Cerebellar nuclear complex (tissue), 1 donor: ENCODE results near the gene SNCB.
"Not testable (repeated sequence)": the region's sequence is repeated elsewhere in the genome, so short reads cannot be mapped to it uniquely, and the experiment has no call there.

Experiments
- DNase-seq, 2 experiments: peaks; one replicate each; lab custom pipeline; 2025; lab: John Stamatoyannopoulos, UW

Gene SNCB

DNA sequence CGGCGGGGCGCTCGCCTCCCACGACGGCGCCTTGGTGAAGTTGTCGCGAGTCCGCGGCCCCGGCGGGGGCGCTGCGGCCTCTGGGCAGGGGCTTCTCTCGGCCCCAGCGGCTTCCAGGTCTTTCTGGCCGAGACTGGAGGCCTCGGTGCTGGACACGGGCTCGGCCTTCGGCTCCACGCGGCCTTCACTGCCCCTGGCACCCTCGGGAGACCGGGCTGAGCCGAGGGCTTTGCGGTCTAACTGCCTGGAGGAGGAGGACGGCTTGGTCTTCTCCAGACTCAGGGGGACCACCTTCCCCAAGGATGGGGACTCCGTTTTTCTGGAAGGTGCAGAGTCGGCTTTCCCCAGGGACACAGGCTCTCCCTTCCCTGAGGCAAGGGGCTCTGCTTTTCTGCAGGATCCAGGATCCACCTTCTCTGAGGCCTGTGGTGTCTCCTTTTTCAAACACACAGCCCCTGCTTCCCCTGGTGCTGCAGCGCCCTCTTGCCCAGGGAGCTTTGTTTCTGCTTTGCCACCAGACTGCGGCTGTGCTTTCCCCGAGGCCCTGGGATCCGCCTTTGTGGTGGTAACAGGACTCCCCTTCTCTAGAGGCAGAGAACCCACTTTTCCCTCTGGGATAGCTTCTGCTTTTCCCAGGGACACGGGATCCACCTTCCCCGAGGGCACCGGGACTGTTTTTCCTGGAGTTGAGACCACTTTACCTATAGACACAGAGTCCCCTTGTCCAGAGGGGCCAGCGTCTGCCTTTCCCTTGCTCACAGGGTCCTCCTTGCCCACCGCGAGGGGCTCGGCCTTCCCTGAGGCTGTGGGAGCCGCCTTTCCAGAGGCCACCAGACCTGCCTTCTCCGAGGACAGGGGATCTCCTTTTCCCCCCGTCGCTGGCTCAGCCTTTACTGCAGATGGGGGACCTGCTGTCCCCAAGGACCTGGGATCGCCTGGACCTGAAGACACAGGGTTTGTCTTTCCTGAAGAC, 32.6 kb downstream of the SNCB start:
- DNase-seq: no peak

DNA sequence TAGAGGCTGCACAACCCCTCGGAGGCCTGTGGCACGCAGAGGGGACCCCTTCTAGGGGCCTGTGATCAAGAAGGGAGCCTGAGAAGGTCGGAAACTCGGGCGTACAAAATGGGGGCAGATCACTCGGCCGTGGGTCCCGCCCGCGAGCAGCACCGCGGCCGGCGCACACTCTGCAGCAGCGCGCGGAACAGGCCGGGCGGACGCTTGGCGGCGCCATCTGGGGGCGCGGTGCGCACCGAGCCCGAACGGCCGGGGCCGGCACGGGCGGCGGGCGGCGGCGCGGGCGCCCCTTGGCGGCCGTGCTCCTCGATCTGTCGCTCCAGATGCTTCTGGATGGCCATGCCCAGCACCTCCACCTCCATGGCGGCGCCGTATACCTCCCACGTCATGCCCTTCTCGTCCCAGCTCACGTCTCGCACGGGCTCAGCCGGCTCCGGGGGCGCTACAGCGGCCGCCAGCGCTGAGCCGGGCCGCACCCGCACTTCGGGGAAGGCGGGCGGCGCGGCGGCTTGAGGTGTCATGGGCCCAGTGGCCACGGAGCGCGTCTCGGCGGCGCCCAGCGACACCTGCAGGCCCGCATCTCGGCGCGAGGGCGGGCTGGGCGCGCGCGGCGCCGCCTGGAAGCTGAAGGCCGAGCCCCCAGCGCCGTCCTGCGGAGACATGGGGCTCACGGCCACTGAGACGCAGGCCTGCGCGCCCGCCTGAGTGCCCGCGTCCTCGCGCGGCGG, 33.5 kb downstream of the SNCB start:
- no peak for DNase-seq

DNA sequence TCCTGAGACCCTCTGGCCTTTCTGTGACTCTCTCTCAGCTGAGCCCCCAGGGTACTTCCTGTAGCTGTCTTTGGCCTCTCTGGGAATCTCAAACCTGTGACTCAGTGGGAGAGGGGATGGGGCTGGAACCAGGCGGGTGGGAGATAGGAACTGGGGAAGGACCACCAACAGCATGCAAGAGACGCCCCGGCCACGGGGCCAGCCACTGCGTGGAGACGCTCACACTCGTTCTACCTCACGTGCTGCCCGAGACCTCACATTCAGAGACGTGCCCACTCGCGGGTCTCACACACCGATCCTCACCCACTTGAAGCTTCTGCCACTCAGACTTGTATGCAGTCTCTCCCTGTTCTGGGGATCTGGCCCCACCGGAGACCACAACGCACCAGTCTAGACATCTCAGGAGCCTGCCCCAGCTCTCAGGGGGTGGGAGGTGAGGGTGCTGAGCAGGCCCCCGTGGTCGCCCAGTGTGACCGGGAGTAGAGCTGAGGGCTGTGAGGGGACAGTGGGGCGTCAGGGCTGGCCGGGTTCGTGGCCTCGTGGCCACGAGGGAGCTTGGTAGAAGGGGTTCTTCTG, 34.2 kb downstream of the SNCB start:
- DNase-seq: no peak

DNA sequence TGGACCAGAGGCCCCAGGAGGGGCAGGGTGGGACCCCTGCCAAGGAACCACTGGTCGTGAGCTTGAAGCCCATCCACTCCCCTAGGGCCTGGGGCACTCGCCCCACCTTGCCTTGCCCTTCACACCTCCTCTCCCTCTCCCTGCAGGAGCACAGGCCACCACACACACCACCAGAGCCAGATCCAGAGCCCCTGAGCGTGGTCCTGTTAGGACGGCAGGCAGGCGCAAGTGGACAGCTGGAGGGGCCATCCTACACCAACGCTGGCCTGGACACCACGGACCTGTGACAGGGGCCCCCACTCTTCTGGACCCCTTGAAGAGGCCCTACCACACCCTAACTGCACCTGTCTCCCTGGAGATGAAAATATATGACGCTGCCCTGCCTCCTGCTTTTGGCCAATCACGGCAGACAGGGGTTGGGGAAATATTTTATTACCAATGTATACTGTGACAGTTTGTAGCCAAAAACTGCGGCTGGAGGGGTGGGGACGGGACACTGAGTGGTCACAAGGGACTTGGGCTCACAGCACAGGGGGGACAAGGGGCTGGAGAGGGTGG, 34.9 kb downstream of the SNCB start:
- no peak for DNase-seq

DNA sequence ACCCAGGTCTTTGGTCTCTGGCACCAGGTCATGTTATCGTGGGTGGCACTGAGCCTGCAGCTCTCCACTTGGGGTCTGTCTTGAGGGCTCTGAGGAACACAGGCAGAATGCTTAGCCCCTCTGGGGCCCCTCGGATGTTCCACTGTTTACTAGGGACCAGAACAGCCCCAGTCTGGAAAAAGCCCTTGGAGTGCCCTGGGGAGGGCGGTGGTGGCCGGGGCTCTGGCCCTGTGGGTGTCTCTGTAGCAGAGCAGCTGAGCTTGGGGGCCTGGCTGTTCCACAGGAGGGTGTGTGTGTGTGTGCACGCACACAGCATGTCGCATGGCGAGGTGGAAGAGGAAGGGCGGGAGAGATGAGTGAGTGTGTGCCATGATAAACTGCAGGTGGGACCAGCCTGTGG, 35.8 kb downstream of the SNCB start:
- no peak for DNase-seq

DNA sequence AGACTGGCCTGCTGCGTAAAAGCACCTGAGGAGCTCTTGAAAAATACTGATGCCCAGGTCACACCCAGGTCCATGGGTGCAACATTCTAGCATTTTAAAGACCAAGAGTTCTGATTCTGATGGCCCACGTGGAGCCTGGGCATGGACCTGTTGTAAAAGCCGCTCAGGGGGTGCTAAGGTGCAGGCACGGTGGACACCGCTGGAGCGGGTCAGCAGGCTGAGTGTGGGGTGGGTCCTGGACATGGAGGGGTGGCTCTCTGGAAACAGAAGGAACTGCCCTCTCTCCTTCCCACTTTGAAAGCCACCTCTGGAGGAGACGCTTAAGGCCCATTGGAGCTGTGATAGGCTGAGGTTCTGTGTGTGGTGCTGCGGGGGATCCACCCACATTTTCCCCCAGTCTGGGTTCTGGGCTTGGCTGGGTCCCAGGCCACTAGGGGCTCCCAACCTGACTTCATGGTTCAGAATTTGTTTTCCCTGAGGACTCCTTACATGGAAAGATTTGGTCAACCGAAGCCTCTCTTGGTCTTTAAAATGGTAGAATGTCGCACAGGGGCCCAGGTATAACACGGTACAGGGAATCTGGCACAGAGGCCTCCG, 37.0 kb downstream of the SNCB start:
- no peak for DNase-seq

DNA sequence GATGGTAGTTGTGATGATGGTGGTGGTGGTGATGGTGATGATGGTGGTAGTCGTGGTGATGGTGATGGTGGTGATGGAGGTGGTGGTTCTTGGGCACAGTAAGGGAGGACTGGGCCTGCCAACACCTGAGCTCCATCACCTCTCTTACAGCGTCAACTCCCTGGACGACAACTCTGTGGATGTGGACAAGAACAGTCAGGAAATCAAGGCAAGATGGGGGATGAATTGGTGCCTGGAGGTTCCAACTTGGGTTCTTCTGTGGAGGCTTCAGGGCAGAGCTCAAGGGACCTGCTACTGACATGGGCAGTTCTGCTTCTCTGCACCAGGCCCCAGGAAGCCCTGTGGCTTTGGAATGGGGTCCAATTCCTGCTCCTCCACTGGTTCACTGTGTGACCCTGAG, 37.8 kb downstream of the SNCB start:
- DNase-seq: no peak

DNA sequence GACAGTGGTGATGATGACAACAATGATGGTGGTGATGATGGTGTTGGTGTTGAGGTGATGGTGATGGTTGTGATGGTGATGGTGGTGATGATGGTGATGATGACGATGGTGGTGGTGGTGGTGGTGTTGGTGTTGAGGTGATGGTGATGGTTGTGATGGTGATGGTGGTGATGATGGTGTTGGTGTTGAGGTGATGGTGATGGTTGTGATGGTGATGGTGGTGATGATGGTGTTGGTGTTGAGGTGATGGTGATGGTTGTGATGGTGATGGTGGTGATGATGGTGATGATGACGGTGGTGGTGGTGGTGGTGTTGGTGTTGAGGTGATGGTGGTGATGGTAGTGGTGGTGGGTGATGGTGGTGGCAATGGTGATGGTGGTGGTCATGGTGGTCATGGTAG, 38.7 kb downstream of the SNCB start:
- DNase-seq: not testable (repeated sequence)

DNA sequence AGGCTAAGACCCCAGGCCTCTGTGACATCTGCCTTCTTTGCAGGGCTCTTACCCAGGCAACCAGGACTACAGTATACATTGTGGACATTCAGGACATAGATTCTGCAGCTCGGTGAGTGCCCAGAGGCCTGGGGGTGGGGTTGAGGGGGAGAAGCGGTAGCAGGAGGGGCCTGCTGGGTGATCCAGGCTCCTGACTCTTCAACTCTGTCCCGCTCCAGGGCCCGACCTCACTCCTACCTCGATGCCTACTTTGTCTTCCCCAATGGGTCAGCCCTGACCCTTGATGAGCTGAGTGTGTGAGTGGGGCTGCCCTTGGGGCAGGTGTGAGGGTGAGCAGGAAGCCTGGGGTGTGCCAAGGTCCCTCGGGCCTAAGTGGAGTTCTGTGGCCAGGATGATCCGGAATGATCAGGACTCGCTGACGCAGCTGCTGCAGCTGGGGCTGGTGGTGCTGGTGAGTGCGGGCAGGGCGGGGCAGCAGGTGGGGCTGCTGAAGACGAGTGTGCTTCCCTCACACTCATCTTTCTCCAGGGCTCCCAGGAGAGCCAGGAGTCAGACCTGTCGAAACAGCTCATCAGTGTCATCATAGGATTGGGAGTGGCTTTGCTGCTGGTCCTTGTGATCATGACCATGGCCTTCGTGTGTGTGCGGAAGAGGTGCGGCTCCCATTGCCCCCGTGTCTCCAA, 40.2 kb downstream of the SNCB start:
- no peak for DNase-seq

DNA sequence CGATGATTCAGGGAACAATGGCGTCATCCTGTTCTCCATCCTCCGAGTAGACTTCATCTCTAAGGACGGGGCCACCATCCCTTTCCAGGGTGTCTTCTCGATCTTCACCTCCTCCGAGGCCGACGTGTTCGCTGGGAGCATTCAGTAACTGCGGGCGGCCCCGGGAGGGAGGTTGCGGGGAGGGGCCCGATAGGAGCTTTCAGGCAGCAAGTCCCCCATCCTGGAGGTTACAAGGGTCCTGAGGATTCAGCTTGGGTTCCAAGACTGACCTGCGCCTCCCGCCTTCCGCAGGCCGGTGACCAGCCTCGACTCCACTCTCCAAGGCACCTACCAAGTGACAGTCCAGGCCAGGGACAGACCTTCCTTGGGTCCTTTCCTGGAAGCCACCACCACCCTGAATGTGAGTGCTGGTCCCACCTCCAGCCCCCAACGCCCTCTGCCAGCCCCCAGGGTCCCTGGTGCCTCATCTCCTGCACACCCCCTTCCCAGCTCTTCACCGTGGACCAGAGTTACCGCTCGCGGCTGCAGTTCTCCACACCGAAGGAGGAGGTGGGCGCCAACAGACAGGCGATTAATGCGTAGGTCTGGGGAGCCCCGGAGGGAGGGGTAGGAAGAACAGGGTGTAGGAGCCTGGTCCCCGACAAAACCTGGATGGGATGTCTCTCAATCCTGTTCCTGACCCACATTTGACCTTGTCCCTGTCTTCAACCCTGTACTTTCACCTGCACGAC, 41.1 kb downstream of the SNCB start:
- DNase-seq: no peak

DNA sequence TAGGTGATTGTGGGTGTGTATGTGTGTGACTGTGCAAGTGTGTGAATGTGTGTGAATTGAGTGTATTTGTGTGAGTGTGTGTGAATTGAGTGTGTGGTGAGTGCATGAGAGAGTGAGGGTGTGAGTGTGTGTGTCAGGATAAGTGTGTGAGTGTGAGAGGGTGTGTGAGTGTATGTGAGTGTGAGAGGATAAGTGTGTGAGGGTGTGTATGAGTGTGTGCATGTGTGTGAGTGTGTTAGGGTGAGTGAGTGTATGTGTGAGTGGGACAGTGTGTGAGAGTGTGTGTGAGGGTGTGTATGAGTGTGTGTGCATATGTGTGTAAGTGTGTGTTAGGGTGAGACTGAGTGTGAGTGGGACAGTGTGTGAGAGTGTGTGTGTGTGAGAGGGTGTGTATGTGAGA, 42.0 kb downstream of the SNCB start:
- DNase-seq: no peak

DNA sequence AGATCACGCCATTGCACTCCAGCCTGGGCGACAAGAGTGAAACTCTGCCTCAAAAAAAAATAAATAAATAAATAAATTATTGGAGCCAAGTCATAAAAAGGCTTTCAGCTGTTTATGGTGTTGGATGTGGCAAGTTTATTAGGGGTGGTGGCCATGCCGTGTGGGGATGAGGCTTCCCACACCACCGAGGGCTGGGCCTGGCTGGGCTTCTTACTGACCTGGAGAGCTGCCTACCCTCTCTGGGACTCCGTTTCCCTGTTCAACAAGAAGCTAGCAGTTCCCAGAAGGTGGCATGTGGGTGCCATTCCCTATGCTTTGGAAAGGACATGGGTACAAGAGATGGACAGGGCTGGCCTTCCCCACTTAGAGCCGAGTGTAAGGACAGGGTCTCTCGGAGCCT, 42.9 kb downstream of the SNCB start:
- no peak for DNase-seq

DNA sequence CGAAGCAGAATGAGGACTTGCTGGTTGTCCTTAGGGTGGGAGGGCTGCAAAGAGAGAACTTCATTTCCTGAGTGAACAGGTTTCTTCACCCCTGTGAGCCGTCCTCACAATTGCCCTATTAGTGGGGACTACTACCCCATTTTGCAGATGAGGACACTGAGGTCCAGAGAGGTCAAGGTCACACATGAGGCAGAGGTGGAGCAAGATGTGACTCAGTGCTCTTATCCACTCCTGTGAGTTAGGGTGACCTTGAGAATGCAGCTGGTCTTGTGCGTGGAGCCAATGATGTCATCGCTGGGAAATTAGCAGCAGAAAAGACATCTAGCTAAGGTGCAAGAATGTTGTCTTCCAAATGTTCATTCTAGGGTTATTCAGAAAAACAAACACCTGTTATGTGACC, 47.3 kb downstream of the SNCB start:
- no peak for DNase-seq

DNA sequence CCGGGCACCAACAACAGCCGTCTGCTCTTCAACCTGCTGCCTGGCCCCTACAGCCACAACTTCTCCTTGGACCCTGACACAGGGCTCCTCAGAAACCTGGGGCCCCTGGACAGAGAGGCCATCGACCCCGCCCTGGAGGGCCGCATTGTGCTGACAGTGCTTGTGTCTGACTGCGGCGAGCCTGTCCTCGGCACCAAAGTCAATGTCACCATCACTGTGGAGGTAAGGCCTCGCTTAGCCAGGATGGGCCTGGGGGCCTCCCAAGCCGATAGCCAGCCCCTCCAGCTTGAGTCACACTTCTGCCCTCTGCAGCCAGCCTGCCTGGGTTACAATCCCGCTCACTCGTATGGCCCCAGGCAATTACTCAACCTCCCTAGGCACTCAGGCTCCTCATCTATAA, 49.0 kb downstream of the SNCB start:
- DNase-seq: no peak

DNA sequence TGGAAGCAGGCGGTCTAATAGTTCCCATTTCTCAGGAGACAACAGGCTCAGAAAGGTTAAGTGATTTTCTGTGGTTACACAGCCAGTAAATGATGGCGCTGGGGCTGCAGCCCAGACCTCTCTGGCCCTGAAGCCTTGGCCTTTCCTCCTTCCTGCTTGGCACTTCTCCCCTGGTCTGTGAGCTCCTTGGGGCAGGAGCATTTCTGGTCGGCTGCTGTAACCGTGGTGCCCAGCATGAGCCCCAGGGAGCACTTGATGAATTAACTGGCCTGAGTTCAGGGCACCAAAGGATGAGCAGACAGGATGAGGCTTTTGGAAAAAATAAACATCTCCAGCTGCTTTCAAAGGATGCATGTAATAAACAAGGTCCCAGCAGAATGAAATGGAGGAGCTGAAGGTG, 51.0 kb downstream of the SNCB start:
- no peak for DNase-seq

DNA sequence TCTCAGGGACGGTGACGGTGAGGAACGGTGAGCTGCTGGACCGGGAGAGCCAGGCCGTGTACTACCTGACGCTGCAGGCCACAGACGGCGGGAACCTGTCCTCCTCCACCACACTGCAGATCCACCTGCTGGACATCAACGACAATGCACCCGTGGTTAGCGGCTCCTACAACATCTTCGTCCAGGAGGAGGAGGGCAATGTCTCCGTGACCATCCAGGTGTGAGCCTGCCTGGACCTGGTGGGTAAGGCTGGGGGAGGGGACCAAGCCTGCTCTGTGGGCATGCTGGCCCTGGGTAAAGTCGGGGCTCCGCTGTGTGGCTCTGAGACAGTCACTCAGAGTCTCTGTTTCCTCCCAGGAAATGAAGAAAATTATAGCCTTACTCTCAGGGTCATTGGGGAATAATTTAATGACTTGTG, 51.9 kb downstream of the SNCB start:
- DNase-seq: peak in 1 of 2 experiments; percentile 40

DNA sequence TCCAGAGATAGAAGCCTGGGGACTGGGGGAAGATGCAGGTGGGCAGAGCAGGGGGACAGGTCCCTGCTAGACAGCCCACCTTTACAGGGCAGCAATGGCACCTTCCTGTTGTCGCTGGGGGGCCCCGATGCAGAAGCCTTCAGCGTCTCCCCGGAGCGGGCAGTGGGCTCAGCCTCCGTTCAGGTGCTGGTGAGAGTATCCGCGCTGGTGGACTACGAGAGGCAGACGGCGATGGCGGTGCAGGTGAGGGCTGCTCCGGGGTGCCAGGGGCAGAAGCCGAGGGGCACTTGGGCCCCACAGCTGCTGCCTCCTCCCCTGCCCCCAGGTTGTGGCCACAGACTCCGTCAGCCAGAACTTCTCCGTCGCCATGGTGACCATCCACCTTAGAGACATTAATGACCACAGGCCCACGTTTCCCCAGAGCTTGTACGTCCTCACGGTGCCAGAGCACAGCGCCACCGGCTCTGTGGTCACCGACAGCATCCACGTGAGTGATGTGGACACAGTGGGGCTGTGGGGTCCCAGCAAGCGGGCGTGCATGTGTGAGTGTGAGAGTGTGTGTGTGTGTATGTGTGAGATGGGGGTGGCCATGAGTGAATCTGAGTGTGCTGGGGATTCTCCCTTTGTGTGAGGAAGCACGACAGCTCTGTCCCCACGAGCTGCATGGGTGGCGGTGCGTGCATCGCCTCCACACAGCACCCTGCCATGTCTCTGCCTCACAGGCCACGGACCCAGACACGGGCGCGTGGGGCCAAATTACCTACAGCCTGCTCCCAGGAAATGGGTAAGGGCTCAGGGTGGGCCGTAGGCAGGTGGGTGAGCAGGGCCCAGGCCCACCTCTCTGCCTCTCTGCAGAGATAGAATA, 52.8 kb downstream of the SNCB start:
- DNase-seq: no peak

DNA sequence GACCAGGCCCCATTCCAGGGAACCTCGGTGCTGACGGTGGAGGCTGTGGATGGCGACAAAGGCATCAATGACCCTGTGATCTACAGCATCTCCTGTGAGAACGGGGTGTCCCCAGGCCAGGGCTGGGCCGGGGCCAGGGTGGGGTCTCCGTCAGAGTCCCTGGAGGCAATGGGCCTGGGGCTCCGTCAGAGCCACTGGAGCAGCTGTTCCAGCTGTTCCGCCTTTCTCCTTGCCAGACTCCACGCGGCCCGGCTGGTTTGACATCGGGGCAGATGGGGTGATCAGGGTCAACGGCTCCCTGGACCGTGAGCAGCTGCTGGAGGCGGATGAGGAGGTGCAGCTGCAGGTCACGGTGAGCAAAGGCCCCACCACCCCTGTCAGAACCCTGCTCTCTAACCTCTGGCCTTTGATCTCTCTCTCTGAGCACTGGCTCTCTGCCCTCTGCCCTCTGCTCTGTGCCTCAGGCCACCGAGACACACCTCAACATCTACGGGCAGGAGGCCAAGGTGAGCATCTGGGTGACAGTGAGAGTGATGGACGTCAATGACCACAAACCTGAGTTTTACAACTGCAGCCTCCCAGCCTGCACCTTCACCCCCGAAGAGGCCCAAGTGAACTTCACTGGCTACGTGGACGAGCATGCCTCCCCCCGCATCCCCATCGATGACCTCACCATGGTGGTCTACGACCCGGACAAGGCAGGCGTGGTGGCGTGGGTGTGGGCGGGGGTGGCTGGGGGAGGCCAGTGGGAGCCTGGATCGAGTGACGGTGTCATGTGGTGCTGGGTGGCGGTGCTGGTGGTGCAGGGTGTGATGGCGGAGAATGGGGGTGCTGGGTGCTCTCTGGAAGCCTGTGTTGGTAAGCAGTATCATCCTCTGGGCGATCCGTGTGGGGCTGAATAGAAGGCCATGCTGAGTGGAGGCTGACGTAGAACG, 54.6 kb downstream of the SNCB start:
- no peak for DNase-seq

DNA sequence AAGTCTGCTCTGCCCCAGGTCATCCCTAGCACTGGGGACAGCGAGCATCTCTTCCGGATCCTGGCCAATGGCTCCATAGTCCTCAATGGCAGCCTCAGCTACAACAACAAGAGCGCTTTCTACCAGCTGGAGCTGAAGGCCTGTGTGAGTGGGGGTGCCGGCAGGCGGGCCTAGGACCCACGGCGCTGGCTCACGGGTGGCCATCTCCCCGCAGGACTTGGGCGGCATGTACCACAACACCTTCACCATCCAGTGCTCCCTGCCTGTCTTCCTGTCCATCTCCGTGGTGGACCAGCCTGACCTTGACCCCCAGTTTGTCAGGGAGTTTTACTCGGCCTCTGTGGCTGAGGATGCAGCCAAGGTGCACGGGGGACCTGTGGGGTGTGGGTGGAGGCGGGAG, 55.3 kb downstream of the SNCB start:
- DNase-seq: no peak
